HEK293T (cell line): ENCODE measurements around the gene AKR7A3.

Experiments used
- BHLHE40 ChIP-seq: fragments of 450-650 bp; IDR thresholded peaks from 2 replicates; pipeline ENCODE4 v1.6.1; 2016; ENCODE audit warnings: mild to moderate bottlenecking, moderate library complexity, borderline replicate concordance
- CTBP1 ChIP-seq: fragments of 450-650 bp; IDR thresholded peaks from 2 replicates; pipeline ENCODE4 v1.6.1; 2016; ENCODE audit warnings: borderline replicate concordance
- ELF4 ChIP-seq: fragments of 450-650 bp; IDR thresholded peaks from 2 replicates; pipeline ENCODE4 v1.6.1; 2017; ENCODE audit warnings: antibody characterized with exemption
- FOXM1 ChIP-seq: fragments of 450-650 bp; IDR thresholded peaks from 2 replicates; pipeline ENCODE4 v1.6.1; 2017; ENCODE audit warnings: mild to moderate bottlenecking, borderline replicate concordance
- LEF1 ChIP-seq: fragments of 450-650 bp; IDR thresholded peaks from 2 replicates; pipeline ENCODE4 v1.6.1; 2017; ENCODE audit warnings: mild to moderate bottlenecking, borderline replicate concordance
- NFRKB ChIP-seq: fragments of 450-650 bp; IDR thresholded peaks from 2 replicates; pipeline ENCODE4 v1.6.1; 2016; ENCODE audit warnings: mild to moderate bottlenecking, moderate library complexity
- SP1 ChIP-seq: fragments of 450-650 bp; IDR thresholded peaks from 2 replicates; pipeline ENCODE4 v1.6.1; 2017
- SUZ12 ChIP-seq: fragments of 450-650 bp; IDR thresholded peaks from 2 replicates; pipeline ENCODE4 v1.6.1; 2016; ENCODE audit warnings: mild to moderate bottlenecking
- TF ChIP-seq, protein P1 (sequence below): fragments of 450-650 bp; IDR thresholded peaks from 2 replicates; pipeline ENCODE4 v1.6.1; 2016

- TF ChIP-seq FOXM1 (no peak), SP1 (no peak), CTBP1 (no peak), BHLHE40 (no peak), NFRKB (no peak), SUZ12 (no peak), ELF4 (no peak), LEF1 (no peak)
- TF ChIP-seq, protein P1, sequence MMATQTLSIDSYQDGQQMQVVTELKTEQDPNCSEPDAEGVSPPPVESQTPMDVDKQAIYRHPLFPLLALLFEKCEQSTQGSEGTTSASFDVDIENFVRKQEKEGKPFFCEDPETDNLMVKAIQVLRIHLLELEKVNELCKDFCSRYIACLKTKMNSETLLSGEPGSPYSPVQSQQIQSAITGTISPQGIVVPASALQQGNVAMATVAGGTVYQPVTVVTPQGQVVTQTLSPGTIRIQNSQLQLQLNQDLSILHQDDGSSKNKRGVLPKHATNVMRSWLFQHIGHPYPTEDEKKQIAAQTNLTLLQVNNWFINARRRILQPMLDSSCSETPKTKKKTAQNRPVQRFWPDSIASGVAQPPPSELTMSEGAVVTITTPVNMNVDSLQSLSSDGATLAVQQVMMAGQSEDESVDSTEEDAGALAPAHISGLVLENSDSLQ, result no peak
These were observed 54.3 kb downstream of the AKR7A3 start for GRCh38 chr1:19234224-19234623.
